Hepatocyte (in vitro differentiated cells): ENCODE measurements around the gene NR4A1. TPM values are rescaled to one million over a fixed set of nuclear protein-coding genes. Genes with fewer than 3 reads are reported as not detected.

Source experiments
- DNase-seq: peaks from one replicate; pipeline ENCODE4 v3.0.0-alpha.2; 2016; ENCODE audit warnings: low spot score
- H2AFZ ChIP-seq: fragments of 200-600 bp; sonication (generic); 2 replicates; pipeline ENCODE4 v1.6.0; 2016; ENCODE audit warnings: antibody characterized with exemption, mild to moderate bottlenecking
- H3K27ac ChIP-seq: fragments of 200-600 bp; sonication (generic); 2 replicates; pipeline ENCODE4 v1.5.1; 2016; ENCODE audit warnings: mild to moderate bottlenecking
- H3K27me3 ChIP-seq: fragments of 200-600 bp; sonication (generic); 2 replicates; pipeline ENCODE4 v1.6.1; 2016
- H3K36me3 ChIP-seq: fragments of 200-600 bp; sonication (generic); replicated peaks from 2 replicates; pipeline ENCODE4 v1.5.1; 2016; ENCODE audit warnings: low read depth; ENCODE audit not compliant: insufficient read depth
- H3K4me1 ChIP-seq: fragments of 200-600 bp; sonication (generic); 2 replicates; pipeline ENCODE4 v1.5.1; 2016; ENCODE audit warnings: mild to moderate bottlenecking, moderate library complexity; ENCODE audit not compliant: insufficient read depth
- H3K4me2 ChIP-seq: fragments of 200-600 bp; sonication (generic); 2 replicates; pipeline ENCODE4 v1.6.0; 2016
- H3K4me3 ChIP-seq: fragments of 200-600 bp; sonication (generic); 2 replicates; pipeline ENCODE4 v1.5.1; 2016; ENCODE audit warnings: mild to moderate bottlenecking
- H3K79me2 ChIP-seq: fragments of 200-600 bp; sonication (generic); 2 replicates; pipeline ENCODE4 v1.6.0; 2017; ENCODE audit warnings: mild to moderate bottlenecking
- H3K9me2 ChIP-seq: fragments of 200-600 bp; sonication (generic); replicated peaks from 2 replicates; pipeline ENCODE4 v1.6.0; 2017; ENCODE audit warnings: mild to moderate bottlenecking; ENCODE audit not compliant: insufficient read depth
- H3K9me3 ChIP-seq: fragments of 200-600 bp; sonication (generic); 2 replicates; pipeline ENCODE4 v1.5.1; 2016; ENCODE audit warnings: low read depth, mild to moderate bottlenecking
- H4K20me1 ChIP-seq: fragments of 200-600 bp; sonication (generic); 2 replicates; pipeline ENCODE4 v1.6.0; 2016; ENCODE audit warnings: mild to moderate bottlenecking; ENCODE audit not compliant: insufficient read depth, poor library complexity, severe bottlenecking
- EZH2 ChIP-seq: fragments of 200-600 bp; sonication (generic); IDR thresholded peaks from 2 replicates; pipeline ENCODE4 v1.6.1; 2016; ENCODE audit warnings: antibody characterized with exemption, mild to moderate bottlenecking, borderline replicate concordance
- EZH2phosphoT487 ChIP-seq: fragments of 200-600 bp; sonication (generic); IDR thresholded peaks from one replicate; pipeline ENCODE4 v1.6.1; 2018; ENCODE audit warnings: antibody characterized with exemption, mild to moderate bottlenecking, low read depth, moderate library complexity; ENCODE audit not compliant: unreplicated experiment, severe bottlenecking
- WGBS: methylation state at CpG from one replicate; pipeline ENCODE4 v1.1.6; 2016; ENCODE audit warnings: low lambda C conversion rate; ENCODE audit errors: missing lambda C conversion rate; 5-methylcytosine and 5-hydroxymethylcytosine counted together
- polyA plus RNA-seq: library from polyadenylated mRNA; unstranded; fragments of >200 nt; fragmentation: Nextera tagmentation; extraction: Ambion mirVana; gene quantifications from 2 replicates; pipeline ENCODE4 v1.2.1, GENCODE V29; 2016
- total RNA-seq: library from RNA; depleted of rRNA; stranded (reverse); fragments of >200 nt; gene quantifications from 2 replicates; pipeline ENCODE4 v1.2.3, GENCODE V29; 2014
- TF ChIP-seq, protein P1 (sequence below): fragments of 200-600 bp; sonication (generic); IDR thresholded peaks from 2 replicates; pipeline ENCODE4 v1.5.1; 2016; ENCODE audit warnings: antibody characterized with exemption, mild to moderate bottlenecking; ENCODE audit not compliant: poor library complexity

NR4A1 gene
- total and polyA plus RNA-seq, 2 experiments from 2014 or later: 39.2 to 131 TPM

DNA sequence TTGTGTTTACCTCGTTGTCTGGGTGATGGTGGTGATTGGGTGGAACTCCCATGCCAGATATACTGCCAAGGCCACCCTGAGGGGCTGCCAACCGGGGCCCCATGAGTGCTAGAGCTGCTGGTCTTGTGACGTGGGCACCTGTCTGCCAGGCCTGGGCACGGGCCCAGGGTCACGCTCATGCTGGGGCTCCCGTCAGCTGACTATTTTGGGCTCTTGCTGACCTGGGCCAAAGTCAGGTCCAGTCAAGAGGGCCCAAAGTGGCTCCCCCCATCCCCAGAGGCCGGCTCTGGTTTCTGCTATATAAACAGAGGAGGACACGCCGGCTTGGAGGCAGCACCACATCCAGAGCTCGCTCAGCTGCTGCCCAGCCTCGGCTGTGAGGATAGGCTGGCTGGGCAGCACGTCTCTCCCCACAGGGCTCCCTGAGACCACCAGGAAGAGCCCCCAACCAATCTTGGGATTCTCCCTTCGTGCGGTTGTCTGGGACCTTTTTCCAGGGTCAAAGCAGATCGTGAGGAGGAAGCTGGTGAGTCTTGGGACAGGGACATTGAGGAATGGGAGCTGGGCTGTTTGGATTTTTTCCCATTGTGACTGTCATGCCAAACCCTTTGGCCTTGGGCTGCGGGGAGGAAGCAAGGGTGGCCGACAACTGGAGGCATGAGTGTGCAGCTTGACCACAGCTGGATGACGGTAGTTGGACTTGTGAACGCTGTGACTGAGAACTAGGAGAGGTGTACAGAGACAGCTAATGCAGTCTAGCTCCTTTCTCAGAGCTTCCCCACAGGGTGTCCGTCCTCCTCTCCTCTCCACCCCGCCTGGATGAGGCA is 7.6 kb upstream of the NR4A1 start:
- peaks cover 2% of the 10 kb centered on the region for H4K20me1 ChIP-seq
- H3K27ac ChIP-seq: no peak overlapping the region
- whole genome bisulfite sequencing: 92% methylated on average over 21 of the region's 21 CpGs
- H2AFZ ChIP-seq: no peak overlapping the region
- TF ChIP-seq, protein P1, sequence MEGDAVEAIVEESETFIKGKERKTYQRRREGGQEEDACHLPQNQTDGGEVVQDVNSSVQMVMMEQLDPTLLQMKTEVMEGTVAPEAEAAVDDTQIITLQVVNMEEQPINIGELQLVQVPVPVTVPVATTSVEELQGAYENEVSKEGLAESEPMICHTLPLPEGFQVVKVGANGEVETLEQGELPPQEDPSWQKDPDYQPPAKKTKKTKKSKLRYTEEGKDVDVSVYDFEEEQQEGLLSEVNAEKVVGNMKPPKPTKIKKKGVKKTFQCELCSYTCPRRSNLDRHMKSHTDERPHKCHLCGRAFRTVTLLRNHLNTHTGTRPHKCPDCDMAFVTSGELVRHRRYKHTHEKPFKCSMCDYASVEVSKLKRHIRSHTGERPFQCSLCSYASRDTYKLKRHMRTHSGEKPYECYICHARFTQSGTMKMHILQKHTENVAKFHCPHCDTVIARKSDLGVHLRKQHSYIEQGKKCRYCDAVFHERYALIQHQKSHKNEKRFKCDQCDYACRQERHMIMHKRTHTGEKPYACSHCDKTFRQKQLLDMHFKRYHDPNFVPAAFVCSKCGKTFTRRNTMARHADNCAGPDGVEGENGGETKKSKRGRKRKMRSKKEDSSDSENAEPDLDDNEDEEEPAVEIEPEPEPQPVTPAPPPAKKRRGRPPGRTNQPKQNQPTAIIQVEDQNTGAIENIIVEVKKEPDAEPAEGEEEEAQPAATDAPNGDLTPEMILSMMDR: no peak
- TF ChIP-seq EZH2phosphoT487 (no peak), EZH2 (no peak)
- no peaks in the 10 kb centered on the region for H3K9me3 ChIP-seq
- no peak for DNase-seq
- H3K4me1 ChIP-seq: no peaks in the 10 kb centered on the region
- H3K9me2 ChIP-seq: no peaks in the 10 kb centered on the region
- no peaks in the 10 kb centered on the region for H3K36me3 ChIP-seq
- no peak overlapping the region for H3K4me2 ChIP-seq
- H3K27me3 ChIP-seq: no peaks in the 10 kb centered on the region
- H3K4me3 ChIP-seq: no peak overlapping the region
- H3K79me2 ChIP-seq: peaks cover 5% of the 10 kb centered on the region

DNA sequence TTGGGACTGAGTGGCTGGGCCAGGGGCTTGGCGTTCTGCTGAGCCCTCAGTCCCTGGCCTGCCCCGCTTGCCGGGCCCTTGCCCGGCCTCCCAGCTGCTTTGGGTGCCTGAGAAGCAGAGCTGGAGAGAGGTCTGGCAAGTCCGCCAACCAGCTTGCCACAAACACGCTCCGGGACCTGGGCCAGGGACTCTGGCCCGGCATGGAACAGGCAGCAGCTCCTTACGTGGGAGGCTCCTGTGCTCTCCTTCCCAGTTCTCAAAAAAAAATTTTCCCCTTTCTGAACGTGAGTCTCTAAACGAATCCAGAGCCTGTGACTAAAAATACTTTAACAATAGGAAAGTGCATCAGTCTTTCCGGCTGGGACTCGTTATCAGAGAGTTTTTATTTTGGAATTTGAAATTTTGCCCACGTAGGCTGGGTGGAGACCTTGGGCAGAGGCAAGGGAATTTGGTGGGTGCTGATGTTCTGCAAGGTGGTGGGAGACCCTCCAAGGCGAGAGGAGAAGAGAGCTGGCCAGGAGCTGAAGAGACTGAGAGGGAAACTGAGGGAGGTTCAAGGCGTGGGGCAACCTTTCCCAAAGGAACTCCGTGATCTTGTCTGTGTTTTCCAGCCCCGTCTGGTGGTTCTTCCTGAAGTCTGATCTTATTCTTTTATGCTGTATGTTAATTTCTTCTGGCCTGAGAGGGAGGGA is 6.8 kb upstream of the NR4A1 start:
- Histone ChIP-seq H3K9me2 (no peaks in the 10 kb centered on the region), H4K20me1 (no peaks in the 10 kb centered on the region), H3K9me3 (no peaks in the 10 kb centered on the region), H3K79me2 (no peaks in the 10 kb centered on the region), H3K4me3 (no peak overlapping the region), H3K27me3 (no peaks in the 10 kb centered on the region), H3K4me1 (no peaks in the 10 kb centered on the region), H2AFZ (no peak overlapping the region), H3K27ac (no peak overlapping the region), H3K4me2 (no peak overlapping the region), H3K36me3 (no peaks in the 10 kb centered on the region)
- DNase-seq: no peak
- no peak for TF ChIP-seq EZH2
- no peak for TF ChIP-seq EZH2phosphoT487
- TF ChIP-seq, protein P1: no peak
- 88% methylated on average over 18 of the region's 18 CpGs for WGBS

DNA sequence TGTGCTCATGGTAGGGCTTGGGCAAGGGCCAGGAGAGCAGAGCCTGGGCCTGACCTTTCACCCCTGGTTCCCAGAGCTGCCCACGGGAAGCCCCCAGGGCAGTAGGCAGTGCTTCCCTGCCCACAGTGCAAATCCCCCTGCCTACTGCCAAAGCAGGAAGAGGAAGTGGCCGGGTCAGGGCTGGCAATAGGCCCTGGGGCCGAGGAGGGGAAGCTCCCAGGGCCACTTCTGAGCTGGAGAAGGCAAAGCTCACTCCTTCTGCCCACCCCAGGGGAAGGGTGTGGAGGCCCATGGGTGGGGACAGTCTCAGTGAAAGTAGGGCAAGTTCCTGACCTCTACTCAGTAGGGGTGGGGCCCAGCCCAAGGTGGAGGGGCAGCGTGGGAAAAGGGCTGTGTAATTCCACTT is 5.4 kb upstream of the NR4A1 start:
- Histone ChIP-seq H3K79me2 (no peaks in the 10 kb centered on the region), H3K4me3 (no peak overlapping the region), H3K27ac (no peak overlapping the region), H3K4me2 (no peak overlapping the region), H4K20me1 (no peaks in the 10 kb centered on the region), H3K9me2 (no peaks in the 10 kb centered on the region), H3K27me3 (no peaks in the 10 kb centered on the region), H3K9me3 (no peaks in the 10 kb centered on the region), H2AFZ (no peak overlapping the region), H3K4me1 (peaks cover 8% of the 10 kb centered on the region), H3K36me3 (no peaks in the 10 kb centered on the region)
- 83% methylated on average over 4 of the region's 4 CpGs for WGBS
- TF ChIP-seq EZH2: no peak
- TF ChIP-seq, protein P1: no peak
- TF ChIP-seq EZH2phosphoT487: no peak
- DNase-seq: no peak
